ENCODE data around the gene YKT6.
A peak's percentile ranks its signal among the peaks of the same experiment; 100 is the strongest.

YKT6 gene

DNA sequence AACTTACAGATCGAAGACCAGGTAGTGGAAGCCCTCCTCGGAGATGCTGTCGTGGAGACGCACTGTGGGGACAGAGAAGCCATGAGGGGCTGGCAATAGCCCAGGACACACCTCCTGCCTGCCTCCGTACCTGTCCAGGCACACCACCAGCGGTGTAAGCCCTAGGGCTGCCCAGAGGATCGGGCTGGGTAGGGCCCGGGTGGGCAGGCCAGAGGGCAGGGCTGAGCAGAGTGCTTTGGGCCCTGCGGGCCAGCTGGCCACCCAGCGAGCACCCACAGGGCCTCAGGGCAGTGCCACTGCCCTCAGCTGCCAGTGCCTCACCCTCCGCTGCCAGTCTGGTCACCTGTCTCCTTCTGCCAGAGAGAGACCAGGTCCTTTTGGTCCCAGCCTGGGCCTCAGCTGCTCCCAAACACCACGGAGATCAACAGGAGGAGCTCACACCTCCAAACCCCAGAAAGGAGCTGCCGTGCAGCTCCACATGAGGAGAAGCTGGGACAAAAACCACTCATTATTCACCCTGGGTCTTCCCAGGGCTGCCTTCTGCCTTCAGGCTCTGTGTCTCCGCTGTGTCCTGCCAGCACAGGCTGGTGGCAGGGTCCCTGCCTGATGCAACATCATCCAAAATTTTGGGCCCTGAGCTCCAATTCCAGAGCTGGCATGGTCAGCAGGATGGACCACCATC is 58.2 kb downstream of the YKT6 start:
- DNase-seq (ENCODE audit: low read depth in 2 of 2): no peak

DNA sequence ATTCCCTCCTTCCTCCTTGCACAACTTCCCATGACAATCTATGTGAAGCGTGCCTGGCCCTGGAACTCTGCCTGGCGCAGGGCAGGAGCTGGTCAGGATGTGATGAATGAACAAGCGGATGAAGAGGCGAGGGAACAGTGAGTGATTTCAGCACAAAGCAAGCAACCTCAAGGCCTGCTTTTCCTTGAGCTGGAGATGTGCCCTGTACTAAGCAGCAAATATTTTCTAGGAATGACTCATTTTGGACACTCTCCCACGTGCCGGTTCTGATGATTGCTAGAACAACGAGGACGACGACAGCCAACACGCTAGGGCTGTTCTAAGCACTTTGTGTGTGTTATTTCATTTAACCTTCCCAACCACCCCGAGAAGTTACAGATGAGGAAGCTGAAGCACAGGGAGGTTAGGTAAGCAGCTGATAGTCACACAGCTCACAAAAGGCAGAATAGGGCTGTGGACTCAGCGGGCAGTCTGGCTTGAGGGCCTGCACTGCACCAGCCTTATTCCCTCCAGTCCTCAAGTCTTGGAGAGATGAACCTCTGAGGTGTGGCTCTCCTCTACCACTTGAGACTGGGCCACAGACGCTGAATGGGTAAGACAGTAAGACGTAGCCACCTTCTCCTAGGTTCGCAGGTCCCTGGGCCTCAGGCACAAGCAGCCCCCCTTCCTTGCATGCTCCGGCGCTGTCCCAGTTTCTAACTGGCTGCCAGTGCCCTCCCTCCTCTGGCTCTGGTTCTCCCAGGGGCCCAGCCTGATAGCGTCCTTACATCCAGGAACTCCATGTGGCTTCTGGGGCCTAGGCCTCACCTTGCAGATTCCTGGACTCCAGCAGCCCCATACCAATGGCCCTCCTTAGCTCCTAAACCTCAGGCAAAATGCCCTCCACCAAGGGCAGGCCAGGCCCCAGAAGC is 59.0 kb downstream of the YKT6 start:
- peak; percentile 76 to 77 for DNase-seq (ENCODE audit: low read depth in 2 of 2)

DNA sequence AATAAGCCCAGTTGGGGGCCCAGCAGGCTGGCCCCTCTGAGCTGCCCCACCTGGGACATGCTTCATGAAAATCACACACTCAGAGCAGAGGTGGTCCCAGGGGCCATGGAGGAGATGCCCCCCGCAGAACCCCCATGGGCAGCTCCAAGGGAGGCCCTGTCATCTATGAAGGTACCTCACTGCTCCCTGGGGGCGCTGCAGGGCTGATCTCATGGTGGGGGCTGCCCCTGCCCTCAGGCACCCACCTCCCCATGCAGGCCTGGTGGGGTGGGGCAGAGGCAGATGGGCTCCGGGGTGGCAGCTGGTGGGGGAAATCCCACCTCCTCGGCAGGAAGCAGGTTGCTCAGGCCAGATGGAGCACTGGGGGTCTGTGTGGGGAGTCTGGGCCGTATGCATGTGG is 60.5 kb downstream of the YKT6 start:
- DNase-seq (ENCODE audit: low read depth in 2 of 2): no peak

DNA sequence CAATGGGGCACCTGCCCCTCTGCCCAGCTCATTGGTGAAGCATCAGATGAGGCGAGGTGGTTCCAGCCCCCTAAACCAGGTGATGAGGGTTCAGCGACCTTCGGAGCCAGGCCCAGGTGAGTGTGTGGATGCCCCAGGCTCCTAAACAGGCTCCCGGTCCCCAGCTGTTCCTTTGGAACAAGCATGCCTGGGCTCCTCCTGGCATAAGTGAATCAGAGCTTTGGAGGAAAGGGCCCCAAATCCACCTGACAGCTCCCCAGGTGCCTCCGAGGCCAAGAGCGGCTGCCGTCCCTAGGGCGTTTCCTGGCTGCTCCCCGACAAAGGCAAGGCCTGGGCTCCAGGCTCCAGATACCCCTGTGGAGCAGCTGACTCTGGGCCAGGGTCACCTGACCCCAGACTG is 61.3 kb downstream of the YKT6 start:
- no peak for DNase-seq (ENCODE audit: low read depth in 2 of 2)

DNA sequence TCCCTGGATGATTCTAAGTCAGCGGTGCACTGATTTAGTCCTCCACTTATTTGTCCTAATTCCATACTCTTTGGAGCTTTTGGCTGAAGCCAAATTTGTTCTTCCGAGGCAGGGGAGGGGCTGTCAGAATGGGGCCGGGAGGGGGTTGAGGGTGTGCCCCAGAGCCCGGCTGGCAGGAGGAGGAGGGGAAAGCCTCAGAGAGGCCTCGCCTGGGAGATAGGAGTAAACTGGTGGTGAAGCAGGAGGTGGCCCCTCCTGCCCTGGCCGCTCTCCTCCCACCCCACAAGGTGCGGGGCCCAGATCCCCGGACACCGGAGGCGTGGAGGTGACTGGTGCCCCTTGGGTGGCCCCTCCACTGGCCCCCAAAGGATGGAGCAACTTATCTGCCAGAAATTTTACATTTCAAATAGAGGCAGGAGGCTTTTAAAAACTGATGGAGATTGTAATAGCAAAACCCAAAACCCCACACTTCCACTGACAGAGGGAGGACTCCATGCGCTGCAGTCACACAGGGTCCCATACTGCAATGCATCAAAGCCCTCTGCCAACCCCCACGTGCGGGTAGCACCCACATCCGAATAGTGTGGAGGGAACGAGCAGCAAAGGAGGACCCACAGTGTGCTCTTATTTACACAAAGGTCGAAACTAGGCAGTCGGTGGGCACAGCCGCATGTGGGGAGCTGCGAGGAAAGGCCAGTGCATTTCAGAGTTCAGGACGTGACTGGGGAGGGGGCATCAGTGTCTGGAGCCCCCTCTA is 62.7 kb downstream of the YKT6 start:
- no peak for DNase-seq (ENCODE audit: low read depth in 2 of 2)

Measured in fibroblast of skin of left biceps (primary cell).